HG03460 (cell line): ENCODE measurements around the gene CCNA1.

Source experiments
- ATAC-seq: cut with Tn5 transposase; IDR thresholded peaks from one replicate; pipeline ENCODE4 v1.9.1; 2021; ENCODE audit not compliant: unreplicated experiment

CCNA1 gene

DNA sequence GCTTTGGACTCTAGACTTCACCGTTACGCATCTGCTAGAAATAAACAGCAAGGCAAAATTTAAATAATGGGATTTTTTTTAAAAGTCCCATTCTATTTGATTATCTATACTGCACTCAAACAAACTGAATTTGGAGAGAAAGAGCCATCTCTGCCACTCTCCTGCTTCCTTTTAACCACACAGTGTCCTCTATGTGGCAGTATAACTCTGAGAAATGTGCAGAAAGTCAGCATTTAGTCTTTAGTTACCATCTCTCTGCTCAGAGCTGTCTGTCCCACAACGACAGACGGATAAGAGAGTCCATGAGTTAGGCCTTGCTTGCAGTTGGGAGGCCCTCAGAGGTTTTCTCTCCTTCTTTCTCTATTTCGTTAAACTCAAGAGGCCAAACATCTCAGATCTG is 21.2 kb downstream of the CCNA1 start:
- no peak for ATAC-seq

DNA sequence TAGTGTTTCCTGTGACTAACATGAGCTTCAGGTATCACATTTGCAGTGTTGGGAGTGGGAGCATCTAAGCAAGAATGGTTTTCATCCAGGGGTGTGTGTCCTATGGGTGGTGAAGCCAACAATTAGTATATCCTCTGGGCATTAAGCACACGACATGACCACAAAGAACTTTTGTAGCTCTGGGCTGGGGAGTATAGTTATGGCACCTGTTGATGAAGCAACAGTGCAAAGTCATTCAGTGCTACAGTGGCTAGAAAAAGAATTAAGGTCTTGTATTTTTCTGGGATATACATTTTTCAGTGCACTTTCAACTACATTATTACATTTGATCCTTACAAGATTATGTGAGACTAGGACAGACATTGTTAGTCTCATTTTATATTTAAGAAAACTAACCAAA is 21.8 kb downstream of the CCNA1 start:
- ATAC-seq, result no peak

DNA sequence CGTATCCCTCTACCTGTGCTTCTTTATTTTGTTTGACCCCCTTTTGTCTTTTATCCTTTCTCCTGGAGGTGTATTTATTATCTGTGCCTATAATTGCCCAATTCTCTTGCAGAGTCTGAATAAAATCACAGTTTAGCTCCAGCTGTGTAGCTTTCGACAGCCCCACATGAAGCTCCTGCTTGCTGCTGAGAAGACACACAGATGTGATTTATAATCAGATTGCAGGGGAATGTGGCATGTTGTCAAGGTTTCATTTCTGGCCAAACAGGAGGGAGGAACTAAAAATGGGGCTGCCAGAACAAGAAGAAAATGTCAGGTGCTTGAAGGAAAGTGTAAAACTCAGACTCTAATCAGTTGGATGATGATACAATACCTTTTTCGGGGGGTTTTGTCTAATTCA is 22.7 kb downstream of the CCNA1 start:
- ATAC-seq, result no peak

DNA sequence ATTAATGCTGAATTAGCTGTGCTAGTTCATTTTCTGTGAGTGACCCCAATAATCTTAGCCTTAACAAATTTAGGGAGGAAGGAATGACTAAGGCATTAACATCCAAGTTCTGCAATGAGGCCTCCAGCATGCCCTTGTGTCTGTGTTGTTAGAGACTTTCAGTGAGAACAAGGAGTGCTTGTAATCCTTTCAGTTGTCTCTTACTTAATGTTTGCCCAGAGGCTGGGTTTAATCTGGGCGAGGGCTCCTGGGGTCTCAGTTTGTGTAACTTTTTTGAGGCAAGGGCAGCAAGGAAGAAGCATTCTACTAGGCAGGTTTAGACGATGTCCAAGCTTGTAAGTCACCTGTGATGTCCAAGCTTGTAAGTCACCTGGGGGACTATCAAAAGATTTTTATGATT is 24.3 kb downstream of the CCNA1 start:
- no peak for ATAC-seq

DNA sequence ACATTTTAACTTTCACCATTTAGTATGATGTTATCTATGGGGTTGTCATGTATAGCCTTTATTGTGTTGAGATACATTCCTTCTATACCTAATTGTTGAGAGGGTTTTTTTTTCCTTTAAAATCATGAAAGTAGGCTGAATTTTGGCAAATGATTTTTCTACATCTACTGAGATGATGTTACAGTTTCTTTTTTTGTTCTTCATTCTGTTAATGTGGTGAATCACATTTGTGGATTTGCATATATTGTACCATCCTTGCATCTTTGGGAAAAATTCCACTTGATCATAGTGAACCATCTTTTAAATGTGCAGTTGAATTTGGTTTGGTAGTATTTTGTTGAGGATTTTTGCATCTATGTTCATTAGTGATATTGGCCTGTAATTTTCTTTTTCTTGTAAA is 29.2 kb downstream of the CCNA1 start:
- no peak for ATAC-seq

DNA sequence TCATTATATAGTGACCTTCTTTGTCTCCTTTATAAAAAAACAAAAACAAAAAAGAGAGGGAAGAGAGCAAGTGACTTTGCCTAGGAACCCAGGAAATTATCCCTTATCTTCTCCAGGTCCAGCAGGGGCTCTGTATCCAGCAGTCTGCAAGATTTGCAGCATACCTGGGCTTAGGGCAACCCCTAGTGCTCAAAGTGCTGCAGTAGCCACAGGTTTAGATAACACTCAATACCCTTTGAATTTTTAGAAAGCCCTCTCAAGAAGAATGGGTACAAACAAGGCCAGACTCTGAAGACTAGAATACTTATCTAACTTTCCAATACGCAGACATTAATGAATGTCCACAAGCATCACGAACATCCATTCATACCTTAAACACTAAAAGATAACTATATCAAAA is 43.2 kb downstream of the CCNA1 start:
- no peak for ATAC-seq

DNA sequence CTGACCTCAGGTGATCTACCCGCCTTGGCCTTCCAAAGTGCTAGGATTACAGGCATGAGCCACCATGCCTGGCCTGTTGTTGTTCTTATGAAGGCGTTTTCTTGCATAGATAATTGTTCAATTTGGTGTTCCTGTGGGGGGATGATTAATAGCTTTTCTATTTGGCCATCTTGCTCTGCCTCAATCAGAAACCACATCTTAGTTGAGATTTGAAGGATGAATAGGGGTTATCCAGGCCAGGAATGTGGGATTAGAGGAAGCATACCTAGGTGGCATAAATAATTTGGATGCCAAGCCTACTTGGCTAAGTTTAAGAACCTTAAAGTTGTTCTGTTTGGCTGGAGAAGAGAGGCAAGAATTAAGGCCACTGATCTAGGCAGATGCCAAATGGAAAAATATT is 44.4 kb downstream of the CCNA1 start:
- ATAC-seq, result no peak

DNA sequence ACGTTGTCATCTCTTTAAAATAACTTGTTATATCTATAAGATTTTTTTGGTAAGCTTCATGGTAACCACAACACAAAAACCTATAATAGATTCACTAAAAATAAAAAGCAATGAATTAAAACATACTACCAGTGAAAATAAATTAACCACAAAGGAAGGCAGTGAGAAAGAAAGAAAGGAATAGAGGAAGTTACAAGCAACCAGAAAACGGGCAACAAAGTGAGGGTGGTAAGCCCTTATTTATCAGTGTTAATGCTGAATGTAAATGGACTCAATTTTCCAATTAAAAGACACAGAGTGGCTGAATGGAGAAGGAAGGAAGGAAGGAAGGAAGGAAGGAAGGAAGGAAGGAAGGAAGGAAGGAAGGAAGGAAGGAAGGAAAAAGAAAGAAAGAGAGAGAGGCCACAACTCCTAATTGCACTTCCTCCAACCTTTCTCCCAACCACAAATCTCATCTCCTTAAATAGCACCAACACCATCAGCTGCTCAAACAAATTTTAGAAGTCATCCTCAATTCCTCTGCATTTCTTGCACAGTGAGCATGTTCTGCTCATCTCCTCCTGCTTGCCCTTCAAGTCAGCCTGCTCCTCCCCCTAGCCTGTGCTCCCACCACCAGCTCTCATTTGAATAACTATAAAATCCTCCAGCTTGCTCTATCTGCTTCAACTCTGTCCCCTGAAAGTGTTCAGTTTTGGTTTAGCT is 48.6 kb downstream of the CCNA1 start:
- no peak for ATAC-seq

DNA sequence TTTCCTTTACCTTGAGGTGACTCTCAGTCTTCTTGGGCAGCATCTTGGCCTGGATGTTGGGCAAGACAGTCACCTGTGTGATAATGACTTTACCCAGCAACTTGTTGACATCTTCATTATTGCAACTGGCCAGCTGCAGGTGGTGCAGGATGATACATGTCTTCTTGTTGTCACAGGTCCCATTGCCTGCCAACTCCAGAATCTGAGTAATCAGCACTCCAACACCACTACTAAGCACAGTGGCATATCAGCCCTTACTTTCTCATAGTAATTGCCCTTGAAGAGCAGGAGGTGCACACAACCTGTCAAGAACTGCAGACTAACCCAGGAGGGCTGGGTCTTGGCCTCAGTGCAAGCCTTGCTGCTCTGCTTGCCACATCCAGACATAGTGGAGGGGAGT is 57.8 kb downstream of the CCNA1 start:
- no peak for ATAC-seq
